Ishikawa (cell line): Measurements from ENCODE around the gene TSPAN18.

Source experiments
- CEBPB ChIP-seq: IDR thresholded peaks from 2 replicates; pipeline ENCODE4 v1.6.1; 2012
- CREB1 ChIP-seq: IDR thresholded peaks from 2 replicates; pipeline ENCODE4 v1.6.1; 2012; ENCODE audit warnings: low read depth
- EP300 ChIP-seq: IDR thresholded peaks from 2 replicates; pipeline ENCODE4 v1.6.1; 2012; ENCODE audit warnings: borderline replicate concordance
- FOXM1 ChIP-seq: IDR thresholded peaks from 2 replicates; pipeline ENCODE4 v1.6.1; 2012; ENCODE audit warnings: low read depth, borderline replicate concordance
- MAX ChIP-seq: IDR thresholded peaks from 2 replicates; pipeline ENCODE4 v1.6.1; 2012
- NFIC ChIP-seq: IDR thresholded peaks from 2 replicates; pipeline ENCODE4 v1.6.1; 2012
- RAD21 ChIP-seq: IDR thresholded peaks from 2 replicates; pipeline ENCODE4 v1.6.1; 2012; ENCODE audit warnings: low read depth
- REST ChIP-seq: IDR thresholded peaks from 2 replicates; pipeline ENCODE4 v1.6.1; 2012; ENCODE audit warnings: low read depth, mild to moderate bottlenecking
- TAF1 ChIP-seq: IDR thresholded peaks from 2 replicates; pipeline ENCODE4 v1.6.1; 2012; ENCODE audit warnings: low read depth, mild to moderate bottlenecking
- TCF12 ChIP-seq: IDR thresholded peaks from 2 replicates; pipeline ENCODE4 v1.6.1; 2012; ENCODE audit warnings: low read depth
- USF1 ChIP-seq: IDR thresholded peaks from 2 replicates; pipeline ENCODE4 v1.6.1; 2012
- YY1 ChIP-seq: IDR thresholded peaks from 2 replicates; pipeline ENCODE4 v1.6.1; 2012; ENCODE audit warnings: low read depth
- ZBTB7A ChIP-seq: IDR thresholded peaks from 2 replicates; pipeline ENCODE4 v1.6.1; 2012; ENCODE audit warnings: low read depth

GRCh38 chr11:44775366-44775984 lies 48.7 kb downstream of the TSPAN18 start:
- TF ChIP-seq YY1: no peak
- no peak for TF ChIP-seq NFIC
- TF ChIP-seq REST: no peak
- peak; percentile 60 for TF ChIP-seq RAD21
- no peak for TF ChIP-seq FOXM1
- TF ChIP-seq TAF1: no peak
- no peak for TF ChIP-seq EP300
- TF ChIP-seq MAX: no peak
- TF ChIP-seq ZBTB7A: no peak
- no peak for TF ChIP-seq USF1
- TF ChIP-seq TCF12: no peak
- no peak for TF ChIP-seq CEBPB
- TF ChIP-seq CREB1: no peak
